KMS-11 (cell line): ENCODE results near the gene FNBP1L.

ENCODE experiments used
- H2AFZ ChIP-seq: fragments of 200-600 bp; sonication (generic); 2 replicates; pipeline ENCODE4 v1.6.1; 2016; ENCODE audit warnings: antibody characterized with exemption, mixed run types, low read depth
- H3K27ac ChIP-seq: fragments of 200-600 bp; sonication (generic); 2 replicates; pipeline ENCODE4 v1.6.1; 2016; ENCODE audit warnings: mild to moderate bottlenecking, mixed run types
- H3K27me3 ChIP-seq: fragments of 200-600 bp; sonication (generic); 2 replicates; pipeline ENCODE4 v1.6.1; 2017; ENCODE audit warnings: mild to moderate bottlenecking, low read depth, mixed run types, moderate library complexity; ENCODE audit not compliant: insufficient read depth
- H3K36me3 ChIP-seq: fragments of 200-600 bp; sonication (generic); 2 replicates; pipeline ENCODE4 v1.6.1; 2017; ENCODE audit warnings: mild to moderate bottlenecking, mixed run types; ENCODE audit not compliant: insufficient read depth
- H3K4me1 ChIP-seq: fragments of 200-600 bp; sonication (generic); 2 replicates; pipeline ENCODE4 v1.6.1; 2016; ENCODE audit warnings: mild to moderate bottlenecking, low read depth, mixed run types; ENCODE audit not compliant: poor library complexity, severe bottlenecking
- H3K4me2 ChIP-seq: fragments of 200-600 bp; sonication (generic); 2 replicates; pipeline ENCODE4 v1.7.0; 2016; ENCODE audit warnings: mild to moderate bottlenecking, mixed run types
- H3K4me3 ChIP-seq: fragments of 200-600 bp; sonication (generic); IDR thresholded peaks from 2 replicates; pipeline ENCODE4 v1.6.1; 2017; ENCODE audit warnings: low read depth, low read length, mixed read lengths; ENCODE audit not compliant: insufficient read depth
- H3K79me2 ChIP-seq: fragments of 200-600 bp; sonication (generic); 2 replicates; pipeline ENCODE4 v1.6.1; 2016; ENCODE audit warnings: low read depth, mixed run types; ENCODE audit not compliant: insufficient read depth
- H3K9ac ChIP-seq: fragments of 200-600 bp; sonication (generic); 2 replicates; pipeline ENCODE4 v1.6.1; 2016; ENCODE audit warnings: mild to moderate bottlenecking, mixed run types
- H4K20me1 ChIP-seq: fragments of 200-600 bp; sonication (generic); 2 replicates; pipeline ENCODE4 v1.6.1; 2016; ENCODE audit warnings: mild to moderate bottlenecking, mixed run types; ENCODE audit not compliant: insufficient read depth
- TF ChIP-seq, protein P1 (sequence below): fragments of 200-600 bp; sonication (generic); conservative IDR thresholded peaks from 2 replicates; pipeline ENCODE4 v1.6.1; 2017; ENCODE audit warnings: low read depth, mild to moderate bottlenecking, antibody characterized with exemption, low read length, moderate library complexity, mixed read lengths

FNBP1L gene

GRCh38 chr1:93437976-93438605 is 9.8 kb upstream of the FNBP1L start:
- Histone ChIP-seq H3K36me3 (no peaks in the 10 kb centered on the region), H3K27ac (no peak overlapping the region), H3K9ac (no peak overlapping the region), H3K4me3 (no peak overlapping the region), H2AFZ (no peak overlapping the region), H3K4me1 (no peaks in the 10 kb centered on the region), H3K27me3 (no peaks in the 10 kb centered on the region), H3K4me2 (no peak overlapping the region), H4K20me1 (no peaks in the 10 kb centered on the region), H3K79me2 (no peaks in the 10 kb centered on the region)
- TF ChIP-seq, protein P1, sequence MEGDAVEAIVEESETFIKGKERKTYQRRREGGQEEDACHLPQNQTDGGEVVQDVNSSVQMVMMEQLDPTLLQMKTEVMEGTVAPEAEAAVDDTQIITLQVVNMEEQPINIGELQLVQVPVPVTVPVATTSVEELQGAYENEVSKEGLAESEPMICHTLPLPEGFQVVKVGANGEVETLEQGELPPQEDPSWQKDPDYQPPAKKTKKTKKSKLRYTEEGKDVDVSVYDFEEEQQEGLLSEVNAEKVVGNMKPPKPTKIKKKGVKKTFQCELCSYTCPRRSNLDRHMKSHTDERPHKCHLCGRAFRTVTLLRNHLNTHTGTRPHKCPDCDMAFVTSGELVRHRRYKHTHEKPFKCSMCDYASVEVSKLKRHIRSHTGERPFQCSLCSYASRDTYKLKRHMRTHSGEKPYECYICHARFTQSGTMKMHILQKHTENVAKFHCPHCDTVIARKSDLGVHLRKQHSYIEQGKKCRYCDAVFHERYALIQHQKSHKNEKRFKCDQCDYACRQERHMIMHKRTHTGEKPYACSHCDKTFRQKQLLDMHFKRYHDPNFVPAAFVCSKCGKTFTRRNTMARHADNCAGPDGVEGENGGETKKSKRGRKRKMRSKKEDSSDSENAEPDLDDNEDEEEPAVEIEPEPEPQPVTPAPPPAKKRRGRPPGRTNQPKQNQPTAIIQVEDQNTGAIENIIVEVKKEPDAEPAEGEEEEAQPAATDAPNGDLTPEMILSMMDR = peak; percentile 61

GRCh38 chr1:93438716-93439115 is 9.2 kb upstream of the FNBP1L start:
- Histone ChIP-seq H3K79me2 (no peaks in the 10 kb centered on the region), H3K4me3 (no peak overlapping the region), H3K9ac (no peak overlapping the region), H3K27ac (no peak overlapping the region), H3K4me2 (no peak overlapping the region), H4K20me1 (no peaks in the 10 kb centered on the region), H3K36me3 (no peaks in the 10 kb centered on the region), H3K27me3 (no peaks in the 10 kb centered on the region), H2AFZ (no peak overlapping the region), H3K4me1 (no peaks in the 10 kb centered on the region)
- TF ChIP-seq, protein P1 = no peak

DNA sequence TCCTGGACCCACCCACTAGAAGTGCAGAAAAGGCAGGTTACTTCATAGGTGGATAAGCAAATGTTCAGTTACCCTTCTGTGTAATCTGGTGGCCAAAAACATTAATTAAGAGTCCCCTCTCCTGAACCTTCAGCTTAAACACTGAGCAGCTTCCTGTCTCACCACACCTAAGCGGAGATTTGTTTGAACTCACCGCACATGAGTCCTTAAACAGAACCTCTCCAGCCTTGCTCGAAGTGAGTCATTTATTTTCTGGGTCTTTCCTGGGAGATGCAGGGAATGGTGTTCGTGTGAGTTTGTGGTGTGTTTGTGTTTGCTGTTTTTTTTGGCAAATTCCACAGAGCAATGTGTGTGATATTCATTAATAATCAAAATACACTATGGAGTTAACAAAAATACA is 7.6 kb upstream of the FNBP1L start:
- H3K27me3 ChIP-seq = no peaks in the 10 kb centered on the region
- H3K4me1 ChIP-seq = no peaks in the 10 kb centered on the region
- no peak overlapping the region for H2AFZ ChIP-seq
- H3K36me3 ChIP-seq = no peaks in the 10 kb centered on the region
- H3K27ac ChIP-seq = no peak overlapping the region
- H4K20me1 ChIP-seq = no peaks in the 10 kb centered on the region
- H3K9ac ChIP-seq = no peak overlapping the region
- TF ChIP-seq, protein P1 = no peak
- no peak overlapping the region for H3K4me3 ChIP-seq
- H3K4me2 ChIP-seq = no peak overlapping the region
- H3K79me2 ChIP-seq = no peaks in the 10 kb centered on the region

GRCh38 chr1:93440706-93441105 is 7.2 kb upstream of the FNBP1L start:
- Histone ChIP-seq H4K20me1 (no peaks in the 10 kb centered on the region), H2AFZ (no peak overlapping the region), H3K27ac (no peak overlapping the region), H3K9ac (no peak overlapping the region), H3K4me1 (no peaks in the 10 kb centered on the region), H3K79me2 (no peaks in the 10 kb centered on the region), H3K4me3 (no peak overlapping the region), H3K36me3 (no peaks in the 10 kb centered on the region), H3K4me2 (no peak overlapping the region), H3K27me3 (no peaks in the 10 kb centered on the region)
- TF ChIP-seq, protein P1 = no peak
